Measurements from ENCODE around the gene PPP1R7.

PPP1R7 gene

GRCh38 chr2:241207641-241208040 is 57.4 kb downstream of the PPP1R7 start:
- DNase-seq = no peak

- peak in 31 of 56 donors; percentile 4 to 65 (median 34) for DNase-seq
Measured at GRCh38 chr2:241208058-241208457, 57.8 kb downstream of the PPP1R7 start.

- DNase-seq = no peak
Measured at GRCh38 chr2:241209271-241209670, 59.0 kb downstream of the PPP1R7 start.

DNA sequence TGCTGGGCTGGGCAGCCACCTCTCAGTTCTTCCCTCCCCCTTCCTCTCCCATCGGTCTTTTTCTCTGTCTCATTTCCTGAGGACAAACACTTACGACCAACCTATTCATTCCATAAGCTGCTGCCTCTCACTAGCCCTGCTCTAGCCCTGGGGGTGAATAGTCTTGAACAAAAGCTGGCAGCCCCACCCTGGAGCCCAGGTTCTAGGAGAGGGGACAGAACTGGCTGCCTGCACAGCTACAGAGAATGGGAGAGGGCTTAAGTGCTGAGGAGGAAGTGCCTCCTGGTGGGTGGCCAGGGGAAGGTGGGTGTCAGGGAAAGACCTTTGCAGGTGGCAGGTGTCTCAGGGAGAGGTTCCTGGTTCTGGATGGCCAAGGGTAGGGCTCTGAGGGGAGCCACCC is 61.0 kb downstream of the PPP1R7 start:
- no peak for DNase-seq

DNA sequence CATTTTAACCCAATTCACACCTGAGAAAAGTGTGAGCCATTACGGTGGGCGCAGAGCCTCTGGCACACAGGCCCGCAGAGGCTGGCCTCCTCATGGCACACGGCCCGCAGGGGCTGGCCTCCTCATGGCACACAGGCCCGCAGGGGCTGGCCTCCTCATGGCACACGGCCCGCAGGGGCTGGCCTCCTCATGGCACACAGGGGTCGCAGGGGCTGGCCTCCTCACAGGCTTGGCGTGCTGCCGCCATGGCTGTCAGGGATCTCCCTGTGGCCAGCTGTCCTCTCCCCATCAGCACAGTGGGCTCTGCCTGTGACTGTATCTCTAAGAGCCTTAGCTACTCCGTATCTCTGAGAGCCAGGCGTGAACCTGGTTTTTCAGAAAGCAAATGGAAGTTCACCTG is 62.8 kb downstream of the PPP1R7 start:
- DNase-seq = no peak

DNA sequence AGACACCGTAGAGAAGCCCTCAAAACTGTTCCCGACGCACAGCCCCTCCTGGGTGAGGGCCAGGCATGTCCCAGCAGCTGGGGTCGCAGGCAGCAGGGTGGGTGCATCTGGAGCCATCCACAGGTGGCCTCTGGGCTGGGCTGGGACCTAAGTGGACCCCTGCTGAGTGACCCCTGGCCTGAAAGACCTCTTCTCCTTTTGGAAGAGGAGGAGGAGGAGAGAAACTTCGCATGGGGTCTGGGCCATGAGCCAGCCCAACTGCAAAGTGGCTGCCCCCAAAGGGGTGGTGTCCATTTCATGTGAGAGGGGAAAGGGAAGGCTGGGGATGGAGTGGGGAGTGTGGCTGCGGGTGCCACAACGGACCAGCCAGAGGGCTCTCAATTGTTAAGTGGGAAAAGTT is 63.3 kb downstream of the PPP1R7 start:
- DNase-seq = no peak

- DNase-seq = no peak
Measured at GRCh38 chr2:241214209-241214608, 63.9 kb downstream of the PPP1R7 start.

- DNase-seq = no peak
Measured at GRCh38 chr2:241214766-241215165, 64.5 kb downstream of the PPP1R7 start.

- no peak for DNase-seq
Measured at GRCh38 chr2:241215421-241215820, 65.2 kb downstream of the PPP1R7 start.

DNA sequence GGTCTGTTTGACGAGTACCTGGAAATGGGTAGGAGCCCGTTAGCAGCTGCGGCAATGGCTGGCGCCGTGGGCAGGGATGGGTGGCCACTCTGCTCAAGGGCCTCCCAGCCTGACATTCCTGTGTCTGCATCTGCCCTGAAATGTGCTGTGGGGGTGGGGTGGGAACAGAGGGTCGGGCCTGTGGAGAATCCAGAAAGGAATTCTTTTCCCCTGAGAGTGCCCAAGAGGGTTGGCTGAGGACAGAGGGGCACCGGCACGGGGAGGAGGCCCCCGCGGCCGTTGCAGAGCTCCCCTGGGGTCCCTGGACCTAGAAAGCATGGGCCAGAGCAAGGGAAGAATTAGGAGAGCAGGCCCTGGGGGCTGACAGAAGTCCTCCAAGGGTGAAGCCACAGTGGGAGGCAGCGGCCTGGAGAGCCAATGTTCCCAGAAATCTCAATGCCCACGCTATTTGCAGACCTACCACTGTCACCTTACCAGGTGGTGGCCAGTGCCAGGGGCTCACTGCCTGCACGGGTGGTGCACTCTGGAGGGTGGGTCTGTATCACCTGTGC is 66.0 kb downstream of the PPP1R7 start:
- no peak for DNase-seq

- peak in 49 of 56 donors; percentile 22 to 85 (median 55) for DNase-seq
Measured at GRCh38 chr2:241217320-241218031, 67.2 kb downstream of the PPP1R7 start.

DNA sequence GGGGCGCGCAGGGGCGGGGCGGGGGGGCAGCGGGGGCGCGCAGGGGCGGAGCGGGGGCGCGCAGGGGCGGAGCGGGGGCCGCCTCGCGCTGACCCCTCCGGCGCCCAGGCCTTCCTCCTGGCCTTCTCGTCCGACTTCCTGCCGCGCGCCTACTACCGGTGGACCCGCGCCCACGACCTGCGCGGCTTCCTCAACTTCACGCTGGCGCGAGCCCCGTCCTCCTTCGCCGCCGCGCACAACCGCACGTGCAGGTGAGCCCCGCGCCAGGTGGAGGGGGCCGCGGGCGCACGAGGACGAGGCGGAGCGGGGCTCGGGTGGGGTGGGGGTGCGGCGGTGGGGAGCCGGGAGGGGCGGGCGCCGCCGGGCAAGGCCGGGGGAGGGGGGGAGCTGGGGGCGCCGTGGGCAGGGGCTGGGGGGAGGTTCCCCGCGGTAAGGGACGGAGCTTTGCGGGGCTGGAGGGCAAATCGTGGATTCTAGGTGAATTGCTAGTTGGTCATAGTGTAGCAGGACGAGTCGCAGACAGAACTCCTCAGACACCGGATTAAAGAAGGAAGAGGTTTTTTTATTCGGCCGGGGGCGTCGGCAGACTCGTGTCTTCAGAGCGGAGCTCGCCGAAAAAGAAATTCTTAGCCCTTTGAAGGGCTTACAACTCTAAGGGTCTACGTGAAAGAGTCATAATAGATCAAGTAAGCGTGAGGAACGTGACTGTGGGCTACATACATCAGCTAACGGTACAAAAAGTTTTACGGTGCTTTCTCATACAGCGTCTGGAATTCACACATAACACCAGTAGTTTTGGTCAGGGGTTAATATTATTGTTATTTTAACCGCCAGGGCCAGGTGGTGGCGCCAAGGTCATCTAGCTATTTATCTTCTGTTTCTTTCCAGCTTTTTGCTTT is 68.1 kb downstream of the PPP1R7 start:
- DNase-seq = peak in 16 of 56 donors; percentile 6 to 56 (median 27)

- DNase-seq = no peak
Measured at GRCh38 chr2:241219030-241219382, 68.7 kb downstream of the PPP1R7 start.

- DNase-seq = no peak
Measured at GRCh38 chr2:241219856-241220356, 69.6 kb downstream of the PPP1R7 start.

- no peak for DNase-seq
Measured at GRCh38 chr2:241223211-241224017, 73.1 kb downstream of the PPP1R7 start.

GRCh38 chr2:241224018-241224850 is 74.0 kb downstream of the PPP1R7 start:
- DNase-seq = peak in 54 of 56 donors; percentile 26 to 94 (median 82)

DNA sequence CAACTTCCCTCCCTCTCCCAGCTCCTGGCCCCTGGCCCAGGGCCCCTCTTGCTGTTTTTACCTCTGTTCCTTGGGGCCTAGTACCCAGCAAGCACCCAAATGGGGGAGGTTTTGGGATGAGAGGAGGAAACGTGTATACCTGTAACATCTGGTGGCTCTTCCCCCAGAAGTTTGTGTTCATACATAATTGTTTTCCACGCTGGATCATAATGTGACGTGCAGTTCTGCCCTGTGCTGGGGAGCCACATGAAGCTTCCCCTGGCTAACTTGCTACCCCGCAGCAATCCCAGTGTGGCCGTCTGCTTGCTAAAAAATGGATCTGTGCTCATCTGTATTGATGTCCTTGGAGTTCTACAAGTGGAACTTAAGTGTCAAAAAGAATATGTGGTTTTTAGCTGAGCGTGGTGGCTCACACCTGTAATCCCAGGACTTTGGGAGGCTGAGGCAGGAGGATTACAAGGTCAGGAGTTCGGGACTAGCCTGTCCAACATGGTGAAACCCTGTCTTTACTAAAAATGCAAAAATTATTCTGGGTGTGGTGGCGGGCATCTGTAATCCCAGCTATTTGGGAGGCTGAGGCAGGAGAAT is 74.7 kb downstream of the PPP1R7 start:
- no peak for DNase-seq

DNA sequence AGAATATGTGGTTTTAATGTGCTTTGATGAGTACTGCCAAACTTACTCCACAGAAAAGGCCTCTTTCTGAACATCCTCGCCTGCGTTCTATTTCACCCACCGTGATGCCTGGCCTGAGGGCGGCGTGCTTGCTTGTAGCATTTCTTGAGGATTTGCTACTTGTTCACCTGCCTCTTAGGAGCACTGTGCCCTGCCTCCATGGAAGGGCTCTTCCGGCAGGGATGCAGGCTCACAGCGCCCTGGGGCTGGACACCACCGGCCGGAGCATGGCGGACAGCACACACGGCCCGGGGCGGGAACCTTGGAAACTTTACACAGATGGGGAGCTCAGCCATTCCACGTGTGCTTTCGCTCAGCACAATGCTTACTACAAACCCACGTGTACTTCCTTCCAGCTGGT is 75.3 kb downstream of the PPP1R7 start:
- DNase-seq = no peak

GRCh38 chr2:241225983-241226382 is 75.7 kb downstream of the PPP1R7 start:
- no peak for DNase-seq
